ENCODE measurements around the gene KCNJ15.
A peak's percentile ranks its signal among the peaks of the same experiment; 100 is the strongest.

- no peak for TF ChIP-seq EZH2 (IDR thresholded peaks at IDR 0.05; ENCODE audit: low read depth, unreplicated experiment)
- no peak for TF ChIP-seq REST (IDR thresholded peaks at IDR 0.05; ENCODE audit: unreplicated experiment)
- no peak for TF ChIP-seq POLR2AphosphoS5 (IDR thresholded peaks at IDR 0.05; ENCODE audit: low read depth)
- peak; percentile 83 to 84 for TF ChIP-seq CTCF (conservative IDR thresholded peaks at IDR 0.05; ENCODE audit: low read depth in 2 of 2)
- TF ChIP-seq ZNF331 (CRISPR knock-in tag; IDR thresholded peaks at IDR 0.05; ENCODE audit: low read depth): no peak
- TF ChIP-seq EZH2phosphoT487 (IDR thresholded peaks at IDR 0.05; ENCODE audit: unreplicated experiment): no peak
- TF ChIP-seq ETS1 (IDR thresholded peaks at IDR 0.05): no peak
- no peak for TF ChIP-seq CREB1 (CRISPR knock-in tag; IDR thresholded peaks at IDR 0.05; ENCODE audit: low read depth)
Measured at GRCh38 chr21:38352536-38353219, 95.9 kb downstream of the KCNJ15 start.

All from GM23338 (cell line).